NCI-H69 (cell line): ENCODE results near the gene BPIFA2.
A peak's percentile ranks its signal among the peaks of the same experiment; 100 is the strongest.

Source experiments
- DNase-seq: peaks from one replicate; lab custom pipeline; 2025; lab: John Stamatoyannopoulos, UW

BPIFA2 gene

DNA sequence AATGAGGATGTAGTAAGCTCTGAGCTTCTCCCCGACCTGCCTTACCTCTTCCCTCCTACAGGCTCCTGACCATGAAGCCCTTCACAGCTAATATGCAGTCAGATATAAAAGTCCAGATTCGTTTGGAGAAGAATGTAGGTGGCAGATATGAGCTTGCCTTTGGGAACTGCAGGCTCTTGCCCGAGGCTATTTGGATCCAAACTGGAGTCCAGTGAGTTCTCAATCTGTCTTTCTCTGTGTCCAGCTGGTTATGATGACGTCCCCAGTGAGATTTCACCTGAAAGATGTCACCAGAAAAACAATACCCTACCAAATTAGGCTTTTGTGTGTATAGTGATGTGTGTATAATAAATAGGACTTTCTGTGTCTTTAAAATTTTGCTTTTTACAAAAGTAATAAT lies 34.5 kb downstream of the BPIFA2 start:
- DNase-seq: peak; percentile 10

DNA sequence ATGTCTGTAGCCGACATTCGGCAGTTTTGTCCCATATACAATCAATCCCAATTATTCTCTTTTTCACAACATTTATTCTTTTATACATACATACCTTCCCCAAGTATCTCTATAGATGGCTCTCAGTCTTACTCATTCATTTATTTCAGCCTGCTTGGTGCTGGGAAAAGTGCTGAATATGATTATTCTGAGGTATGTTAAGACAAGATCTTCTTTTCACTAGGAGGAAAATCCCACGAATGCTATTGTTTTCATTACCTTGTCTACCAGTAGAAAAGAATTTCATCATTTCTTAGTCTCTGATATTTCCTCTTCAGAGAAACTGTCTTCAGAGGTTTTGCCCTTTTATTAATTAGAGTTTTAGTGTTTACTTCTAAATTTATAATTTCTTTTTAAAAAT lies 35.5 kb downstream of the BPIFA2 start:
- DNase-seq: no peak

DNA sequence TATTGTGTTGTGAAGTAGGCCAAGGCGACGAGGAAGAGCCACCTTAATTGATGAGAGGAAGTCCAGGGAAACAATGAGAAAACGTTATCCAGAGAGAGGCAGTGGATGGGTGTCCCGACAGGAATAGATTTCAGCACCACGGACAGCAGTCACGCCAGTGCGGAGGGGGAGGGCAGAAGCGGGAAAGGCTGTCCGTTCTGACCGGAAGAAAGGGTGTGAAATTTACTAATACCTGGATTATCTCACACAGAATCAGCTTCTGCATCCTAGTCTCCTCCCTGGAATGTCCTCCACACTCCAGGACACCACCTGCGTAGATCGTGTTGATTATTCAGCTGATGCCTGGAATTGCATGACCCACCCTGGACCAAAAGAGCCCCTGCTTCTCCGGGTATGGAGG lies 41.8 kb downstream of the BPIFA2 start:
- DNase-seq: no peak

DNA sequence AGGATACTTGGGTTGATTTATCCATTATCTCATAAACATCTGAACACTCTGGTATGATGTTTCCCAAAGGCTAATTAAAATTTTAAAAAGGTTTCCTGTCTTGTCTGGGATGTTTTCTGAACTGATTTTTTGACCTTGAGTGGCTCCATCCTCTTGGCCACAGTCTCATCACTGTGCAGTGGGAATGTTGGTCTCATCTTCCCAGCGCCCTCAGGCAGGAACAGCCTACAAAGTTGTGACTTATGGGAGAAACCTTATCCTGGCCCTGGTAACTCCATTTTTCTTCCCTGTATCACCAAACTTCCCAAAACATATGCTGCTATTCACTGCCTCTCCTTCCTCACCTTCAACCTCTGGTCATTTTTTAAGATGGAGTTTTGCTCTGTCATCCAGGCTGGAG lies 42.4 kb downstream of the BPIFA2 start:
- no peak for DNase-seq

DNA sequence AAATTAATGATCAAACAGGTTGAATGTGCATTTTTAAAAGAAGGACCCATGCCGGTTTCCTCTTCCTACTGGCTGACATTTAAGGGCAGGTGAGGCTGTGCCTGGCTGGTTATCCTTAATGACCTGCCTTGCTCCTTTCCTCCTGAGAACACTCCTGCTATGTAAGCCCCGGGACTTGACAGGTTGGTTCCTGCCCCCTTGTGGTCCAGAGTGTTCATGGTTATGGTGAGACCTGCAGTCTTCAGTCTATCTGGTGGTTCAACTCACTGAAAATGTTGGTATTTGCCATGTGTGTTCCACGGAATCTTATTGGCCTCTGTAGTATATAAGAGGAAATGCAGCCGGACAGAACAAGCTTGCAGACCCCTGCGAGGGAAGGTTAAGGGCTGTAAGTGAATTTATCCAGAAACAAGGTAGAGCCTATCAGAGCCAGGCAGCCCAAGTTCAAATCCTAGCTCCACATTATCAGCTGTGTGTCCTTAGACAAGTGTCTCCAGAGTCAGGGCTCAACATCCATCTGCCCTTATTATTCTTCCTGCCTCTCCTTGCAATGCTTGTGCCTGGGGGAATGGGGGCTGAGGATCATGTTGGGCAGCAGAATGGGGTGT lies 44.0 kb downstream of the BPIFA2 start:
- DNase-seq: peak; percentile 81

DNA sequence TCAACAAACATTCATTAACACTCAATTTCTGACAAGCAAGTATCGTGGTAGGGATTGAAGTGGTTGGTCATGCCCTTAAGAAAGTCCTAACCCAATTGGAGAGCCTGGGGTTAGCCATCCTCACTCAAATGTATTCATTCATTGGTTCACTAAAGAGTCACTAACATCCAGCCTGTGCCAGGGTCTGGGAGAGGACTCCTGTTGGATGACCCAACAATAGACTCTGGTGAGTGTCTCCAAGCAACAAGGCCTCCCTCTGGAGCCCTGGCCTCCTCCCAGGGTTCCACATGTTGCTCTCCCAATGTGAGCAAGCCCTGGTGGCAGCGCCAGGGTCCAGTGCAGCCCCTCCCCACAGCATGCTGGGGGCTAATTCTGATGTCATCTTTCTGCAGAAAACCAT lies 49.1 kb downstream of the BPIFA2 start, which contains the start of gene BPIFA3:
TSS of gene BPIFA3 (plus strand) at position 301 of the 400 bp plus-strand sequence. CDS start 185 bp downstream, outside the sequence.
- no peak for DNase-seq

DNA sequence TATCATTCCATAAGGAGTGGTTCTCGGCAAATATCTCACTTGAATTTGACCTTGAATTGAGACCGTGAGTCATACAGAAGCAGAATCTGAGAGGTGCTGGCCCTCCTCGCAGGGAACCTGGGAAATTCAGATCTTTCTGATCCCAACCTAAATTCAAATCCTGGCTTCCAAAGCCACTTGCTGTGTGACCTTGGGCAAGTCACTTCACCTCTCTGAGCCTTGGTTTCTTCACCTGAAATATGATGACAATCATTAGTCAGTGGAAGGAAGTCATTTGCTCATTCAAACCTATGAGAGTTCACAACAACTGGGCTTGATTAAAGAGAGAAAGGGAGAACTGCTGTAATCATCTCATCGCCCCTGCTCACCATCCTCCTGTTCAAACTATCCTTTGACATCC lies 56.4 kb downstream of the BPIFA2 start:
- no peak for DNase-seq

DNA sequence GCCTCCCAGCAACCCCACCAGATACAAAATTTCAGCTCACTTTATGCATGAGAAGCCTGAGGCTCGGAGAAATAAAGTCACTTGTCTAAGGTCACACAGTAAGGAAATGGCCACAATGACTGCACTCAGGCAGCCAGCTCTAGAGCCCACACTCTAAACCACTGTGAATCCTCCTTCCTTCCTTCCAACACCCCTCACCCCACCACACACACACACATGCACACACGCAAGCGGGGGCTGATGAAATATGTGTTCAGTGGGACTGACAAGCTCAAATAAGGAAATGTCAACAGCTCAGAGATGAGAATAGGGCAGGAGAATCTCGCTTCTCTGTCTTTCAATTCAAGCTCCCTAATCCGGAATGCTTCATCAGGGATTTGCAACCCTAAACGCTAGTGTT lies 61.9 kb downstream of the BPIFA2 start:
- no peak for DNase-seq
